K562 (cell line): Measurements from ENCODE around the gene SFRP5. TPM values are rescaled to one million over a fixed set of nuclear protein-coding genes. Genes with fewer than 3 reads are reported as not detected.

Experiments used
- BRD9 ChIP-seq: fragments of 450-650 bp; IDR thresholded peaks from 2 replicates; pipeline ENCODE4 v1.6.1; 2018; ENCODE audit warnings: low read depth; ENCODE audit not compliant: partially characterized antibody
- CREBBP ChIP-seq: IDR thresholded peaks from one replicate; pipeline ENCODE4 v1.6.1; 2012; ENCODE audit warnings: low read depth, mild to moderate bottlenecking, control low read depth, inconsistent platforms, low read length
- CTBP1 ChIP-seq: fragments of 450-650 bp; IDR thresholded peaks from 2 replicates; pipeline ENCODE4 v1.6.1; 2016; ENCODE audit warnings: borderline replicate concordance
- EGR1 ChIP-seq: fragments of 450-650 bp; conservative IDR thresholded peaks from 2 replicates; pipeline ENCODE4 v1.6.1; 2017; ENCODE audit warnings: mild to moderate bottlenecking
- EHMT2 ChIP-seq: fragments of 450-650 bp; IDR thresholded peaks from 2 replicates; pipeline ENCODE4 v1.6.1; 2018; ENCODE audit warnings: antibody characterized with exemption
- GATAD2B ChIP-seq: fragments of 450-650 bp; IDR thresholded peaks from 2 replicates; pipeline ENCODE4 v1.6.1; 2017; ENCODE audit warnings: mild to moderate bottlenecking, borderline replicate concordance
- HMGN3 ChIP-seq: IDR thresholded peaks from 2 replicates; pipeline ENCODE4 v1.6.1; 2011; ENCODE audit warnings: borderline replicate concordance, low read depth, mild to moderate bottlenecking, mixed read lengths, low read length; ENCODE audit not compliant: insufficient read length; ENCODE audit errors: extremely low read depth
- KAT8 ChIP-seq: fragments of 450-650 bp; IDR thresholded peaks from 2 replicates; pipeline ENCODE4 v1.6.1; 2016; ENCODE audit warnings: low read depth, mild to moderate bottlenecking
- MEIS2 ChIP-seq: fragments of 450-650 bp; IDR thresholded peaks from 2 replicates; pipeline ENCODE4 v1.6.1; 2014; ENCODE audit warnings: mild to moderate bottlenecking; ENCODE audit not compliant: partially characterized antibody
- NBN ChIP-seq: fragments of 450-650 bp; IDR thresholded peaks from 2 replicates; pipeline ENCODE4 v1.6.1; 2016; ENCODE audit warnings: low read depth, mild to moderate bottlenecking
- NCOA2 ChIP-seq, 2 experiments: fragments of 450-650 bp; IDR thresholded peaks; 2 replicates each; pipeline ENCODE4 v1.6.1; 2018; ENCODE audit warnings: mild to moderate bottlenecking in 2 of 2, moderate library complexity in 1 of 2; ENCODE audit not compliant: partially characterized antibody in 2 of 2
- NFIX ChIP-seq: fragments of 250-450 bp; sonication (Bioruptor Pico); IDR thresholded peaks from 2 replicates; pipeline ENCODE4 v1.4.0; 2020; ENCODE audit warnings: low read depth, mild to moderate bottlenecking, moderate library complexity
- SP2 ChIP-seq: IDR thresholded peaks from 2 replicates; pipeline ENCODE4 v1.6.1; 2011; ENCODE audit warnings: mild to moderate bottlenecking, low read depth, low read length, moderate library complexity; ENCODE audit not compliant: poor library complexity, severe bottlenecking; ENCODE audit errors: extremely low read depth
- TAL1 ChIP-seq: fragments of 450-650 bp; IDR thresholded peaks from 2 replicates; pipeline ENCODE4 v1.6.1; 2016; ENCODE audit warnings: mild to moderate bottlenecking
- TCF7L2 ChIP-seq: fragments of 150-350 bp; IDR thresholded peaks from 2 replicates; pipeline ENCODE4 v1.6.1; 2016; ENCODE audit warnings: low read depth, mild to moderate bottlenecking, low read length, moderate library complexity
- ZEB2 ChIP-seq: fragments of 450-650 bp; IDR thresholded peaks from 2 replicates; pipeline ENCODE4 v1.6.1; 2016
- ZNF140 ChIP-seq: fragments of 250-450 bp; sonication (Bioruptor Pico); IDR thresholded peaks from 2 replicates; pipeline ENCODE4 v1.8.0; 2021; ENCODE audit warnings: moderate library complexity, mild to moderate bottlenecking, inconsistent platforms
- ZNF165 ChIP-seq: fragments of 250-450 bp; sonication (Bioruptor Pico); IDR thresholded peaks from 2 replicates; pipeline ENCODE4 v1.4.0; 2020; ENCODE audit warnings: borderline replicate concordance
- ZNF282 ChIP-seq: sonication (generic); formaldehyde crosslinking; IDR thresholded peaks from 2 replicates; pipeline ENCODE4 v1.8.1; 2023; ENCODE audit warnings: missing genetic modification reagents
- ZNF551 ChIP-seq: fragments of 250-450 bp; sonication (Bioruptor Pico); IDR thresholded peaks from 2 replicates; pipeline ENCODE4 v1.5.0; 2021; ENCODE audit warnings: mild to moderate bottlenecking, moderate library complexity
- ZNF583 ChIP-seq: fragments of 250-450 bp; sonication (Bioruptor Pico); IDR thresholded peaks from 2 replicates; pipeline ENCODE4 v1.4.0; 2020
- polyA plus RNA-seq, 8 experiments: library from polyadenylated mRNA; depleted of rRNA in 4 of 8; stranded (reverse) in 5 of 8; unstranded in 3 of 8; fragments of >200 nt; fragmentation: Nextera tagmentation in 2 of 8; fragmentation: Illumina TruSeq in 1 of 8; extraction: Ambion mirVana in 2 of 8; extraction: Trizol in 1 of 8; gene quantifications; 2 replicates each; pipeline versions ENCODE4 v1.2.1 to v1.2.3, GENCODE V29; 2011 to 2014; ENCODE audit warnings: inconsistent platforms in 1 of 8, missing spikeins in 1 of 8
- total RNA-seq, 7 experiments: library from RNA; depleted of rRNA in 6 of 7; stranded (reverse); fragments of >200 nt in 6 of 7; fragmentation: Illumina TruSeq in 2 of 7; extraction: Trizol in 2 of 7; gene quantifications; 2 replicates each; pipeline versions ENCODE4 v1.2.1 to v1.2.3, GENCODE V29; 2011 to 2021; ENCODE audit warnings: low replicate concordance in 1 of 7
- TF ChIP-seq, protein P1 (sequence below), 2 experiments: fragments of 450-650 bp in 1 of 2; sonication (generic) in 1 of 2; formaldehyde crosslinking; conservative IDR thresholded peaks; 2 replicates each; pipeline versions ENCODE4 v1.4.0 to v1.8.1; 2020 to 2022; ENCODE audit warnings: mild to moderate bottlenecking in 1 of 2, missing genetic modification reagents in 1 of 2
- TF ChIP-seq, protein P2 (sequence below): sonication (generic); formaldehyde crosslinking; IDR thresholded peaks from 2 replicates; pipeline ENCODE4 v1.9.0; 2022; ENCODE audit warnings: mild to moderate bottlenecking, missing genetic modification reagents
- TF ChIP-seq, protein P3 (sequence below): sonication (generic); formaldehyde crosslinking; IDR thresholded peaks from 2 replicates; pipeline ENCODE4 v1.8.0; 2023; ENCODE audit warnings: mild to moderate bottlenecking, missing genetic modification reagents

Gene SFRP5
- total and polyA plus RNA-seq, 9 of the 15 experiments (the other 6 are each of a cell fraction or from before 2014, with no cell fraction given) = 0.07 to 0.29 (median 0.13) TPM; not detected in 3

DNA sequence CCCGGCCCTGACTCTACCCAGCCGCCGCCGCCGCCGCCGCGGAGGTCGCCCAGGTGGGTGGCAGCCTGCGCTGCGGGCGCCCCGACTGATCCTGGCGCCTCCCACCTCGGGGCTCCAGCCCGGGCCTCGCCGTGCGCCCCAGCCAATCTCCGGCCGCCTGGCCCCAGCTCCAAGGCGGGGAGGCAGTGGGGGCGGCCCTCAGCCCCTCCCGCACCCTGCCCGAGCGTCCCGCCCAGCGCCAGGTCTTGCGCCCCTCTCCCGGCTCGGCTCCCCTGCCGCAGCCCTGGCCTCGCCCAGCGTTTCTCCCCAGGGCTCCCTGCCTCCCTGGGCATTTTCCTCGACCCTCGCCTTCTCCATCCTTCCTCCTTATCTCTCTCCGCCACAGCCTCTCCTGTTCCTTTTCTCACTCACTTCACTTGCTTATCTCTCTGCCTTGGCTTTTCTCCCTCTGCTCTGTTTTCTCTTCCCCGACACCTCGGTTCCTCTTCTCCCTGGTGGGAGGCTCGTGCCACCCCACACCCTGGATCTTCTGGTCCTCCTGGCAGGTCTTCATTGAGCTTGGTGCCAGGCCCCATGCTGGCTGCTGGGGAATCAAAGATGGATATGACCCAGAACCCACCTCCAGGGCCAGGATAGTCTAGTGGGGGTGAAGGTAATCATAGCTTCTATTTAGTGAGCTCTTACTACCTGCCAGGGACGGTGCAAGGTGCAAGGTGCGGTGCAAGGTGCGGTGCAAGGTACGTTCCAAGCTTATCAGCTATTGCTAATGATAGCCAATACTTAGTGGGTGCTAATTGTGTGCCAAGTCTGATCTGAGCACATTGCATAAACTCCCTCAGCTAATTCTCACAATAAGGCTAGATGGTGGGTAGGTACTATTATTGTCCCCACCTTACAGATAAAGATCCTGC is at the start of gene SFRP5 (continued):
- TF ChIP-seq NCOA2 (IDR thresholded peaks at IDR 0.05; ENCODE audit: partially characterized antibody in 2 of 2) (no peak), SP2 (no peak), ZNF165 (CRISPR knock-in tag) (no peak), HMGN3 (no peak), EHMT2 (peak; percentile 73), NFIX (CRISPR knock-in tag) (no peak), MEIS2 (no peak), ZNF551 (no peak), ZEB2 (peak; percentile 59; the same call in 1 of the 2 replicates), GATAD2B (no peak), ZNF282 (CRISPR knock-in tag) (no peak), EGR1 (0 out of 2 replicates have a peak, but pooled peaks have one; percentile 30), ZNF583 (CRISPR knock-in tag) (no peak), KAT8 (no peak), CTBP1 (peak; percentile 81; the same call in 1 of the 2 replicates), TCF7L2 (no peak), CREBBP (no peak), ZNF140 (no peak), BRD9 (no peak), NBN (no peak), TAL1 (peak; percentile 84)
- TF ChIP-seq, protein P1, sequence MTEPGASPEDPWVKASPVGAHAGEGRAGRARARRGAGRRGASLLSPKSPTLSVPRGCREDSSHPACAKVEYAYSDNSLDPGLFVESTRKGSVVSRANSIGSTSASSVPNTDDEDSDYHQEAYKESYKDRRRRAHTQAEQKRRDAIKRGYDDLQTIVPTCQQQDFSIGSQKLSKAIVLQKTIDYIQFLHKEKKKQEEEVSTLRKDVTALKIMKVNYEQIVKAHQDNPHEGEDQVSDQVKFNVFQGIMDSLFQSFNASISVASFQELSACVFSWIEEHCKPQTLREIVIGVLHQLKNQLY (CRISPR knock-in tag; conservative IDR thresholded peaks at IDR 0.05) = no peak
- TF ChIP-seq, protein P2, sequence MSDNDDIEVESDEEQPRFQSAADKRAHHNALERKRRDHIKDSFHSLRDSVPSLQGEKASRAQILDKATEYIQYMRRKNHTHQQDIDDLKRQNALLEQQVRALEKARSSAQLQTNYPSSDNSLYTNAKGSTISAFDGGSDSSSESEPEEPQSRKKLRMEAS (CRISPR knock-in tag) = peak; percentile 35; the same call in 1 of the 2 replicates
- TF ChIP-seq, protein P3, sequence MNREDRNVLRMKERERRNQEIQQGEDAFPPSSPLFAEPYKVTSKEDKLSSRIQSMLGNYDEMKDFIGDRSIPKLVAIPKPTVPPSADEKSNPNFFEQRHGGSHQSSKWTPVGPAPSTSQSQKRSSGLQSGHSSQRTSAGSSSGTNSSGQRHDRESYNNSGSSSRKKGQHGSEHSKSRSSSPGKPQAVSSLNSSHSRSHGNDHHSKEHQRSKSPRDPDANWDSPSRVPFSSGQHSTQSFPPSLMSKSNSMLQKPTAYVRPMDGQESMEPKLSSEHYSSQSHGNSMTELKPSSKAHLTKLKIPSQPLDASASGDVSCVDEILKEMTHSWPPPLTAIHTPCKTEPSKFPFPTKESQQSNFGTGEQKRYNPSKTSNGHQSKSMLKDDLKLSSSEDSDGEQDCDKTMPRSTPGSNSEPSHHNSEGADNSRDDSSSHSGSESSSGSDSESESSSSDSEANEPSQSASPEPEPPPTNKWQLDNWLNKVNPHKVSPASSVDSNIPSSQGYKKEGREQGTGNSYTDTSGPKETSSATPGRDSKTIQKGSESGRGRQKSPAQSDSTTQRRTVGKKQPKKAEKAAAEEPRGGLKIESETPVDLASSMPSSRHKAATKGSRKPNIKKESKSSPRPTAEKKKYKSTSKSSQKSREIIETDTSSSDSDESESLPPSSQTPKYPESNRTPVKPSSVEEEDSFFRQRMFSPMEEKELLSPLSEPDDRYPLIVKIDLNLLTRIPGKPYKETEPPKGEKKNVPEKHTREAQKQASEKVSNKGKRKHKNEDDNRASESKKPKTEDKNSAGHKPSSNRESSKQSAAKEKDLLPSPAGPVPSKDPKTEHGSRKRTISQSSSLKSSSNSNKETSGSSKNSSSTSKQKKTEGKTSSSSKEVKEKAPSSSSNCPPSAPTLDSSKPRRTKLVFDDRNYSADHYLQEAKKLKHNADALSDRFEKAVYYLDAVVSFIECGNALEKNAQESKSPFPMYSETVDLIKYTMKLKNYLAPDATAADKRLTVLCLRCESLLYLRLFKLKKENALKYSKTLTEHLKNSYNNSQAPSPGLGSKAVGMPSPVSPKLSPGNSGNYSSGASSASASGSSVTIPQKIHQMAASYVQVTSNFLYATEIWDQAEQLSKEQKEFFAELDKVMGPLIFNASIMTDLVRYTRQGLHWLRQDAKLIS = no peak
